GM12878 (cell line): ENCODE measurements around the gene SLC35F6. TPM values are rescaled to one million over a fixed set of nuclear protein-coding genes. Genes with fewer than 3 reads are reported as not detected.

Source experiments
- ATAC-seq: fragments of 200-7000 bp; cut with Tn5 transposase; 3 replicates; pipeline ENCODE4 v1.9.1; 2020; ENCODE audit warnings: mild to moderate bottlenecking, moderate library complexity
- BruUV-seq: library from RNA; stranded (reverse); fragments of 400-500 nt; replicated peaks from 2 replicates; lab custom pipeline; 2021; lab: Mats Ljungman, UMichigan
- CTCF ChIA-PET: fragments of 300-600 bp; sonication (Branson Sonifier 250); formaldehyde crosslinking; extraction: SDS; loops from one replicate; lab custom pipeline; 2021; ENCODE audit warnings: inconsistent platforms; lab: Yijun Ruan, JAX
- POLR2A ChIA-PET: fragments of 350-600 bp; formaldehyde crosslinking; extraction: SDS; loops from one replicate; lab custom pipeline; 2021; ENCODE audit warnings: inconsistent platforms; lab: Charles Lee
- RAD21 ChIA-PET: fragments of 300-600 bp; sonication (Branson Sonifier 250); formaldehyde crosslinking; loops from one replicate; lab custom pipeline; 2023; ENCODE audit warnings: antibody characterized with exemption; ENCODE audit not compliant: unreplicated experiment; lab: Charles Lee
- SMC1A ChIA-PET: fragments of 300-600 bp; sonication (Branson Sonifier 250); formaldehyde crosslinking; loops from one replicate; lab custom pipeline; 2023; ENCODE audit not compliant: unreplicated experiment, uncharacterized antibody; lab: Charles Lee
- DNase-seq: peaks from one replicate; pipeline ENCODE4 v3.0.0-alpha.2; 2011; ENCODE audit warnings: low read depth, low spot score
- FAIRE-seq: peaks from 3 replicates; lab custom pipeline; 2011; peaks lifted over from hg19 to GRCh38; lab: Jason Lieb, UNC
- H2AFZ ChIP-seq: 2 replicates; pipeline ENCODE4 v1.6.0; 2011; ENCODE audit warnings: low read depth, low read length, control low read depth; ENCODE audit not compliant: control insufficient read depth
- H3K27ac ChIP-seq: 2 replicates; pipeline ENCODE4 v1.5.1; 2011; ENCODE audit warnings: control low read depth; ENCODE audit not compliant: control insufficient read depth, insufficient read depth
- H3K27me3 ChIP-seq, 2 experiments: replicated peaks in 1 of 2; 2 replicates each; pipeline versions ENCODE4 v1.6.0 to v1.6.1; 2011; ENCODE audit warnings: low read length in 1 of 2; ENCODE audit not compliant: control insufficient read depth in 2 of 2, insufficient read depth in 2 of 2
- H3K36me3 ChIP-seq, 2 experiments: 2 replicates each; pipeline ENCODE4 v1.5.1; 2011; ENCODE audit warnings: low read length in 1 of 2; ENCODE audit not compliant: control insufficient read depth in 2 of 2, insufficient read depth in 2 of 2
- H3K4me1 ChIP-seq: 2 replicates; pipeline ENCODE4 v1.6.1; 2011; ENCODE audit warnings: mild to moderate bottlenecking, low read length, moderate library complexity, mixed read lengths; ENCODE audit not compliant: control insufficient read depth, insufficient read depth
- H3K4me2 ChIP-seq: 2 replicates; pipeline ENCODE4 v1.6.0; 2011; ENCODE audit warnings: control low read depth; ENCODE audit not compliant: control insufficient read depth, insufficient read depth
- H3K4me3 ChIP-seq: fragments of 200-600 bp; sonication (generic); 2 replicates; pipeline ENCODE4 v1.5.1; 2016
- H3K79me2 ChIP-seq: 2 replicates; pipeline ENCODE4 v1.6.0; 2011; ENCODE audit warnings: low read length; ENCODE audit not compliant: control insufficient read depth, insufficient read depth
- H3K9ac ChIP-seq: 2 replicates; pipeline ENCODE4 v1.8.0; 2011; ENCODE audit warnings: low read length, control low read depth, mixed read lengths; ENCODE audit not compliant: control insufficient read depth, insufficient read depth
- H3K9me3 ChIP-seq: replicated peaks from 3 replicates; pipeline ENCODE4 v1.5.1; 2011; ENCODE audit warnings: mild to moderate bottlenecking, low read length; ENCODE audit not compliant: control insufficient read depth, insufficient read depth
- H4K20me1 ChIP-seq: 2 replicates; pipeline ENCODE4 v1.6.0; 2011; ENCODE audit not compliant: control insufficient read depth, insufficient read depth
- ASH2L ChIP-seq: fragments of 300-600, 200-600 bp; sonication (generic); IDR thresholded peaks from 2 replicates; pipeline ENCODE4 v1.6.1; 2017; ENCODE audit warnings: low read depth, mild to moderate bottlenecking, borderline replicate concordance
- BACH1 ChIP-seq: fragments of 450-650 bp; IDR thresholded peaks from 2 replicates; pipeline ENCODE4 v1.6.1; 2017; ENCODE audit warnings: mild to moderate bottlenecking, borderline replicate concordance
- CBX3 ChIP-seq: fragments of 200-600 bp; sonication (generic); IDR thresholded peaks from 2 replicates; pipeline ENCODE4 v1.6.1; 2016; ENCODE audit warnings: low read depth, borderline replicate concordance
- FOXM1 ChIP-seq: IDR thresholded peaks from 2 replicates; pipeline ENCODE4 v1.6.1; 2012; ENCODE audit warnings: low read depth, mild to moderate bottlenecking, inconsistent platforms, low read length, moderate library complexity
- GATAD2B ChIP-seq: fragments of 450-650 bp; conservative IDR thresholded peaks from 2 replicates; pipeline ENCODE4 v1.6.1; 2017; ENCODE audit warnings: low read depth, mild to moderate bottlenecking, moderate library complexity
- IKZF1 ChIP-seq: fragments of 450-650 bp; conservative IDR thresholded peaks from 2 replicates; pipeline ENCODE4 v1.6.1; 2017; ENCODE audit warnings: antibody characterized with exemption, mild to moderate bottlenecking
- IRF5 ChIP-seq: fragments of 450-650 bp; IDR thresholded peaks from 2 replicates; pipeline ENCODE4 v1.6.1; 2017; ENCODE audit warnings: borderline replicate concordance
- KDM1A ChIP-seq: fragments of 200-600 bp; sonication (generic); IDR thresholded peaks from 2 replicates; pipeline ENCODE4 v1.6.1; 2016; ENCODE audit warnings: borderline replicate concordance
- KLF5 ChIP-seq: fragments of 450-650 bp; IDR thresholded peaks from 2 replicates; pipeline ENCODE4 v1.6.1; 2014; ENCODE audit warnings: mild to moderate bottlenecking; ENCODE audit not compliant: partially characterized antibody
- MEF2A ChIP-seq: IDR thresholded peaks from 2 replicates; pipeline ENCODE4 v1.6.1; 2011; ENCODE audit warnings: low read depth, mild to moderate bottlenecking, low read length, moderate library complexity; ENCODE audit not compliant: insufficient read depth
- MTA3 ChIP-seq: IDR thresholded peaks from 2 replicates; pipeline ENCODE4 v1.6.1; 2012; ENCODE audit warnings: low read length, inconsistent platforms, borderline replicate concordance
- MYB ChIP-seq: fragments of 150-350 bp; IDR thresholded peaks from 2 replicates; pipeline ENCODE4 v1.6.1; 2014; ENCODE audit warnings: mild to moderate bottlenecking, low read depth, low read length, borderline replicate concordance
- NFYA ChIP-seq: IDR thresholded peaks from 2 replicates; pipeline ENCODE4 v1.6.1; 2011; ENCODE audit warnings: low read depth, mild to moderate bottlenecking, low read length, improper control_type of control experiment, borderline replicate concordance
- POLR2AphosphoS2 ChIP-seq: IDR thresholded peaks from 2 replicates; pipeline ENCODE4 v1.6.1; 2011; ENCODE audit warnings: low read depth, mild to moderate bottlenecking, low read length, improper control_type of control experiment, moderate library complexity
- RCOR1 ChIP-seq: conservative IDR thresholded peaks from 2 replicates; pipeline ENCODE4 v1.6.1; 2012; ENCODE audit warnings: low read depth, low read length, improper control_type of control experiment
- STAT3 ChIP-seq: IDR thresholded peaks from 2 replicates; pipeline ENCODE4 v1.6.1; 2011; ENCODE audit warnings: low read depth, low read length, improper control_type of control experiment
- TAF1 ChIP-seq: IDR thresholded peaks from 2 replicates; pipeline ENCODE4 v1.6.1; 2011; ENCODE audit warnings: mild to moderate bottlenecking, low read depth, low read length, borderline replicate concordance
- ZNF384 ChIP-seq: IDR thresholded peaks from 2 replicates; pipeline ENCODE4 v1.6.1; 2012; ENCODE audit warnings: low read depth, mild to moderate bottlenecking, low read length, improper control_type of control experiment, borderline replicate concordance
- WGBS: methylation state at CpG from one replicate; pipeline ENCODE4 v1.1.6; 2016; ENCODE audit warnings: low lambda C conversion rate; ENCODE audit not compliant: insufficient replicate concordance, insufficient coverage; ENCODE audit errors: missing lambda C conversion rate; 5-methylcytosine and 5-hydroxymethylcytosine counted together
- in situ Hi-C: fragments of 300-500 bp; cut with MboI; formaldehyde crosslinking; loops from 9 replicates; pipeline ENCODE4 v1.14.3; 2018; ENCODE audit warnings: mixed read lengths
- intact Hi-C: fragments of 100-400 bp; cut with micrococcal nuclease; formaldehyde crosslinking; loops from one replicate; pipeline ENCODE4 v1.14.2; 2022; ENCODE audit not compliant: unreplicated experiment
- polyA plus RNA-seq, 11 experiments: library from polyadenylated mRNA; depleted of rRNA in 4 of 11; unstranded in 6 of 11; stranded (reverse) in 5 of 11; fragments of >200 nt; fragmentation: Nextera tagmentation in 4 of 11; fragmentation: Illumina TruSeq in 1 of 11; extraction: Ambion mirVana in 4 of 11; extraction: Trizol in 1 of 11; gene quantifications; 1 replicate in 1 of 11; 2 replicates in 10 of 11; pipeline versions ENCODE4 v1.2.1 to v1.2.3, GENCODE V29; 2011 to 2016; ENCODE audit warnings: inconsistent platforms in 2 of 11, missing spikeins in 2 of 11, low read depth in 1 of 11
- total RNA-seq, 4 experiments: library from RNA; depleted of rRNA in 3 of 4; stranded (reverse); fragments of >200 nt in 3 of 4; fragmentation: Illumina TruSeq in 1 of 4; extraction: Trizol in 1 of 4; gene quantifications; 2 replicates each; pipeline versions ENCODE4 v1.2.1 to v1.2.3, GENCODE V29; 2013 to 2021

SLC35F6 gene
- total and polyA plus RNA-seq, 10 of the 15 experiments (the other 5 are each of a cell fraction or from before 2014, with no cell fraction given) = 4.0 to 10.5 (median 8.0) TPM

- Histone ChIP-seq H3K27ac (no peak overlapping the region), H3K36me3 (no peaks in the 10 kb centered on the region), H3K4me1 (no peaks in the 10 kb centered on the region), H2AFZ (no peak overlapping the region), H3K79me2 (no peaks in the 10 kb centered on the region), H3K4me2 (no peak overlapping the region), H4K20me1 (no peaks in the 10 kb centered on the region), H3K27me3 (peaks cover 0 to 2% of the 10 kb centered on the region in 2 experiments; a peak in 2 of 4 replicates), H3K4me3 (no peak overlapping the region), H3K9me3 (no peaks in the 10 kb centered on the region), H3K9ac (no peak overlapping the region)
- in situ Hi-C loops = no loop called here
- CTCF ChIA-PET = interaction anchor here (1.0 to 1.3 kb wide), 2 partner anchors 11 to 14 kb away, joined by 4 read pairs; no protein-coding TSS in a partner anchor
- FAIRE-seq (no peak), ATAC-seq (no peak), DNase-seq (no peak)
- no peak for TF ChIP-seq KDM1A
- BruUV-seq = no TSS peak
- 83% methylated on average over 3 of the region's 3 CpGs for WGBS
- POLR2A ChIA-PET = no interaction called here
- RAD21 ChIA-PET = no interaction called here
- SMC1A ChIA-PET = interaction anchor here (2.0 to 2.1 kb wide), 2 partner anchors 11 kb away, joined by 4 to 7 read pairs; no protein-coding TSS in a partner anchor
- intact Hi-C loops = no loop called here
Observed at GRCh38 chr2:26732446-26732845, 31.6 kb upstream of the SLC35F6 start.

- peaks cover 0 to 2% of the 10 kb centered on the region in 2 experiments; a peak in 2 of 4 replicates for H3K27me3 ChIP-seq
- ChIA-PET SMC1A (interaction anchor here (2.0 to 2.1 kb wide), 2 partner anchors 10 to 12 kb away, joined by 4 to 7 read pairs; no protein-coding TSS in a partner anchor), POLR2A (no interaction called here), RAD21 (no interaction called here), CTCF (interaction anchor here (1.6 kb wide), 1 partner anchor 12 kb away, joined by 5 read pairs; no protein-coding TSS in a partner anchor)
- no peaks in the 10 kb centered on the region for H3K4me1 ChIP-seq
- FAIRE-seq (no peak), DNase-seq (no peak), ATAC-seq (no peak)
- no peak overlapping the region for H3K4me2 ChIP-seq
- no TSS peak for BruUV-seq
- 44% methylated on average over 9 of the region's 9 CpGs for WGBS
- intact Hi-C loops (no loop called here), in situ Hi-C loops (no loop called here)
- no peaks in the 10 kb centered on the region for H3K9me3 ChIP-seq
- H3K36me3 ChIP-seq = no peaks in the 10 kb centered on the region
- H3K9ac ChIP-seq = no peak overlapping the region
- no peak overlapping the region for H3K4me3 ChIP-seq
- no peaks in the 10 kb centered on the region for H4K20me1 ChIP-seq
- no peak overlapping the region for H2AFZ ChIP-seq
- no peak overlapping the region for H3K27ac ChIP-seq
- H3K79me2 ChIP-seq = no peaks in the 10 kb centered on the region
- no peak for TF ChIP-seq TAF1
- TF ChIP-seq ASH2L = no peak
- TF ChIP-seq IRF5 = no peak
- no peak for TF ChIP-seq STAT3
- TF ChIP-seq MYB = no peak
- TF ChIP-seq ZNF384 = no peak
- TF ChIP-seq IKZF1 = no peak
- no peak for TF ChIP-seq POLR2AphosphoS2
- no peak for TF ChIP-seq NFYA
- TF ChIP-seq FOXM1 = no peak
- TF ChIP-seq KLF5 = no peak
- TF ChIP-seq RCOR1 = no peak
- no peak for TF ChIP-seq CBX3
- no peak for TF ChIP-seq GATAD2B
- no peak for TF ChIP-seq MEF2A
- TF ChIP-seq MTA3 = no peak
- no peak for TF ChIP-seq BACH1
Observed at GRCh38 chr2:26733413-26733812, 30.7 kb upstream of the SLC35F6 start.
